ENCODE data around the gene UBE3D. TPM values are rescaled to one million over a fixed set of nuclear protein-coding genes. Genes with fewer than 3 reads are reported as not detected.

UBE3D gene
- total RNA-seq, 2 experiments from 2014 or later: 4.1 to 4.2 TPM

DNA sequence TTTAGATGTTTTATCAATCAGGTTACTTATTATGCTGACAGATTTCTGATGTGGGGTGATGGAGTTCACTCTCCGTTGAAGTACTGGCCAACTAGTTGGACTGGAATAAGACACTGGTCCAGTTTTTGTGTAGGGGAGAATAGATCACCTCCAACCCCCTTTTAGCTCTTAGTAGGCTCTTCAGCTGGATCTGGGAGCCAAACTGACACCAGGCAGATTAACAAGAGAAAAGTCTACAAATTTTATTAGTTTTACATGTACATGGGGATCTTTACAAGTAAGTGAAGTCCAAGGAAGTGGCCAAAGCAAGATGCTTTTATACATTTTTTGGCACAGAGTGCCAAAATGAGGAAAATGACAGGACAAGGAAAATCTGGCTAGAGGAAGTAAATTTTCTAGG, 107.1 kb downstream of the UBE3D start:
- TF ChIP-seq CTCF (IDR thresholded peaks at IDR 0.05): no peak
- Mint-ChIP-seq H3K36me3 (ENCODE audit: low read depth) (peaks cover 44% of the 10 kb centered on the region), H3K9me3 (no peaks in the 10 kb centered on the region), H3K27ac (no peak overlapping the region), H3K27me3 (no peaks in the 10 kb centered on the region), H3K4me1 (ENCODE audit: low read depth) (no peaks in the 10 kb centered on the region), H3K4me3 (no peak overlapping the region)
- no peaks in the 10 kb centered on the region for H3K27me3 ChIP-seq (ENCODE audit: control insufficient read depth in 1 of 2, insufficient read depth in 2 of 2, low read length in 2 of 2)
- POLR2A ChIA-PET: no interaction called here
- H3K4me1 ChIP-seq (ENCODE audit: insufficient read depth, low read length): no peaks in the 10 kb centered on the region
- CTCF ChIA-PET: no interaction called here
- intact Hi-C loops (cut with DNase I, micrococcal nuclease): no loop called here
- H3K9me3 ChIP-seq (ENCODE audit: control insufficient read depth in 1 of 2, insufficient read depth in 1 of 2, low read length in 2 of 2): no peaks in the 10 kb centered on the region
- no peak for ATAC-seq (ENCODE audit: poor library complexity)
- H3K4me3 ChIP-seq (ENCODE audit: low read length): no peak overlapping the region
- peaks cover 9% of the 10 kb centered on the region for H3K36me3 ChIP-seq (ENCODE audit: insufficient read depth, low read length)
- no peak for DNase-seq
- no peak overlapping the region for H3K27ac ChIP-seq (ENCODE audit: low read depth in 1 of 2, low read length in 2 of 2)

DNA sequence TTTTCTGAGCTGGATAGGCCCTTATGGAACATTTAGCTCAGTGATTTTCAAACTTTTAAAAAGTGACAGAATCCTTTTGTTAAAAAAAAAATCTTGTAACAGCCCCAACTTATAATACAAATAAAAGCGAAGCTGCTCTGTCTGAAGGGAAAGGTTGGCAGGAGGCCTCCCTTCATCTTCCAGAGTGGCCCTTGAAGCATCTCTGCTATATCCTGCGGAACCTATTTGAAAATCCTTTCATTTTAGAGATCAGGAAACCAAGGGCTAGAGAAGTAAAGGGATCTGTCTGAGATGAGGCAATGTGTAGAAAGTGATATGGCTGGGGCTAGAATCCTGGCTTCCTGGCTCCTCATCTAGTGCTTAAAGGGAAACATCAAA, 107.8 kb downstream of the UBE3D start:
- POLR2A ChIA-PET: no interaction called here
- H3K4me3 Mint-ChIP-seq: no peak overlapping the region
- Histone ChIP-seq H3K4me3 (ENCODE audit: low read length) (no peak overlapping the region), H3K27me3 (ENCODE audit: control insufficient read depth in 1 of 2, insufficient read depth in 2 of 2, low read length in 2 of 2) (no peaks in the 10 kb centered on the region), H3K4me1 (ENCODE audit: insufficient read depth, low read length) (no peaks in the 10 kb centered on the region), H3K27ac (ENCODE audit: low read depth in 1 of 2, low read length in 2 of 2) (no peak overlapping the region), H3K36me3 (ENCODE audit: insufficient read depth, low read length) (peaks cover 9% of the 10 kb centered on the region), H3K9me3 (ENCODE audit: control insufficient read depth in 1 of 2, insufficient read depth in 1 of 2, low read length in 2 of 2) (no peaks in the 10 kb centered on the region)
- TF ChIP-seq CTCF (IDR thresholded peaks at IDR 0.05): no peak
- H3K36me3 Mint-ChIP-seq (ENCODE audit: low read depth): peaks cover 51% of the 10 kb centered on the region
- no peaks in the 10 kb centered on the region for H3K27me3 Mint-ChIP-seq
- H3K27ac Mint-ChIP-seq: no peak overlapping the region
- no peaks in the 10 kb centered on the region for H3K4me1 Mint-ChIP-seq (ENCODE audit: low read depth)
- H3K9me3 Mint-ChIP-seq: no peaks in the 10 kb centered on the region
- DNase-seq: no peak
- intact Hi-C loops (cut with DNase I, micrococcal nuclease): no loop called here
- no peak for ATAC-seq (ENCODE audit: poor library complexity)
- CTCF ChIA-PET: interaction anchor here (0.9 kb wide), 1 partner anchor 14 kb away, joined by 3 read pairs; no protein-coding TSS in a partner anchor

- Mint-ChIP-seq H3K27ac (no peak overlapping the region), H3K4me1 (ENCODE audit: low read depth) (no peaks in the 10 kb centered on the region), H3K27me3 (no peaks in the 10 kb centered on the region), H3K4me3 (no peak overlapping the region), H3K9me3 (no peaks in the 10 kb centered on the region), H3K36me3 (ENCODE audit: low read depth) (peaks cover 55% of the 10 kb centered on the region)
- no peaks in the 10 kb centered on the region for H3K27me3 ChIP-seq (ENCODE audit: control insufficient read depth in 1 of 2, insufficient read depth in 2 of 2, low read length in 2 of 2)
- ATAC-seq (ENCODE audit: poor library complexity): no peak
- H3K4me1 ChIP-seq (ENCODE audit: insufficient read depth, low read length): no peaks in the 10 kb centered on the region
- TF ChIP-seq CTCF (IDR thresholded peaks at IDR 0.05): no peak
- H3K9me3 ChIP-seq (ENCODE audit: control insufficient read depth in 1 of 2, insufficient read depth in 1 of 2, low read length in 2 of 2): no peaks in the 10 kb centered on the region
- ChIA-PET CTCF (interaction anchor here (0.9 kb wide), 1 partner anchor 15 kb away, joined by 3 read pairs; no protein-coding TSS in a partner anchor), POLR2A (no interaction called here)
- no peak for DNase-seq
- peaks cover 9% of the 10 kb centered on the region for H3K36me3 ChIP-seq (ENCODE audit: insufficient read depth, low read length)
- intact Hi-C loops (cut with DNase I, micrococcal nuclease): no loop called here
- no peak overlapping the region for H3K4me3 ChIP-seq (ENCODE audit: low read length)
- H3K27ac ChIP-seq (ENCODE audit: low read depth in 1 of 2, low read length in 2 of 2): no peak overlapping the region
These were observed 108.3 kb downstream of the UBE3D start for GRCh38 chr6:82957171-82957867.

Measured in CD4-positive, alpha-beta T cell (primary cell).